NCI-H1930 (cell line): ENCODE data around the gene ENPP3.

Experiments
- DNase-seq, 2 experiments: peaks; one replicate each; lab custom pipeline; 2025; lab: John Stamatoyannopoulos, UW

ENPP3 gene

GRCh38 chr6:131642987-131643611 is 6.0 kb downstream of the ENPP3 start:
- DNase-seq: peak; percentile 24 to 55

GRCh38 chr6:131643855-131644460 is 6.9 kb downstream of the ENPP3 start:
- no peak for DNase-seq

- DNase-seq: no peak
These were observed 7.8 kb downstream of the ENPP3 start for GRCh38 chr6:131644921-131645320.

- DNase-seq: no peak
These were observed 8.7 kb downstream of the ENPP3 start for GRCh38 chr6:131645846-131646245.

GRCh38 chr6:131646249-131646670 is 9.2 kb downstream of the ENPP3 start:
- no peak for DNase-seq

GRCh38 chr6:131651782-131652181 is 14.7 kb downstream of the ENPP3 start:
- peak in 1 of 2 experiments; percentile 1 for DNase-seq

GRCh38 chr6:131652472-131652871 is 15.4 kb downstream of the ENPP3 start:
- DNase-seq: no peak

- no peak for DNase-seq
These were observed 17.2 kb downstream of the ENPP3 start for GRCh38 chr6:131654326-131654725.

GRCh38 chr6:131655387-131655786 is 18.3 kb downstream of the ENPP3 start:
- no peak for DNase-seq

- DNase-seq: no peak
These were observed 18.8 kb downstream of the ENPP3 start for GRCh38 chr6:131655951-131656350.

GRCh38 chr6:131656667-131657066 is 19.6 kb downstream of the ENPP3 start:
- DNase-seq: no peak

GRCh38 chr6:131657222-131657621 is 20.1 kb downstream of the ENPP3 start:
- DNase-seq: no peak

- no peak for DNase-seq
These were observed 20.6 kb downstream of the ENPP3 start for GRCh38 chr6:131657630-131658111.

GRCh38 chr6:131658287-131658686 is 21.2 kb downstream of the ENPP3 start:
- no peak for DNase-seq

GRCh38 chr6:131660195-131660594 is 23.1 kb downstream of the ENPP3 start:
- no peak for DNase-seq

- no peak for DNase-seq
These were observed 26.6 kb downstream of the ENPP3 start for GRCh38 chr6:131663578-131664165.

GRCh38 chr6:131669891-131670290 is 32.8 kb downstream of the ENPP3 start:
- DNase-seq: no peak

- DNase-seq: no peak
These were observed 36.1 kb downstream of the ENPP3 start for GRCh38 chr6:131673184-131673583.

- DNase-seq: no peak
These were observed 41.3 kb downstream of the ENPP3 start for GRCh38 chr6:131678442-131678841.

- no peak for DNase-seq
These were observed 43.8 kb downstream of the ENPP3 start for GRCh38 chr6:131680868-131681267.

- no peak for DNase-seq
These were observed 44.5 kb downstream of the ENPP3 start for GRCh38 chr6:131681585-131681984.

GRCh38 chr6:131682442-131682841 is 45.3 kb downstream of the ENPP3 start:
- no peak for DNase-seq

- DNase-seq: no peak
These were observed 46.4 kb downstream of the ENPP3 start for GRCh38 chr6:131683479-131683878.
